Hematopoietic multipotent progenitor cell treated with erythropoietin and hydrocortisone succinate and interleukin-3 and kit ligand, for 8 days (in vitro differentiated cells): ENCODE measurements around the gene NRXN3.
A peak's percentile ranks its signal among the peaks of the same experiment; 100 is the strongest.

Source experiments
- DNase-seq: peaks from one replicate; pipeline ENCODE4 v3.0.0-alpha.2; 2015

Gene NRXN3

GRCh38 chr14:78848234-78848820 is 678.2 kb downstream of the NRXN3 start:
- DNase-seq: peak; percentile 29

- no peak for DNase-seq
These were observed 679.8 kb downstream of the NRXN3 start for GRCh38 chr14:78849952-78850351.

GRCh38 chr14:78851189-78851588 is 681.0 kb downstream of the NRXN3 start:
- DNase-seq: no peak

DNA sequence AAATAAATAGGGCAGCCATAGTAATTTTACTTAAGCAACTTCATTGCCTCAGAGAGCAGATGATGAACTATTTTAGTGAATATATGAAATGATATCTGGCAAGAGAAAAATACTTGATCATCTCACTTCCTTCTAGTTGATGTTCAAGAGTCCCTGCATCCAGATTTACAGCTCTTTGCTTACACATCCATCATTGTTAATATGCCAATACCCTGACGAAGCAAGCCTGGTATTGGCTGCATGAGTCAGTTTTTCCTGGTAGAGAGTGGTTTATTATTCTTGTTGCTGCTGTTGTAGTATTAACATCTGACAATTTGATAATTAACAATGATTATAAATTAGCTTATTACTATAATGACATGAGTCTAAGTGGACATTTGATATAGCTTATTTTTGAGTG is 681.9 kb downstream of the NRXN3 start:
- no peak for DNase-seq

- no peak for DNase-seq
These were observed 687.8 kb downstream of the NRXN3 start for GRCh38 chr14:78857974-78858373.

DNA sequence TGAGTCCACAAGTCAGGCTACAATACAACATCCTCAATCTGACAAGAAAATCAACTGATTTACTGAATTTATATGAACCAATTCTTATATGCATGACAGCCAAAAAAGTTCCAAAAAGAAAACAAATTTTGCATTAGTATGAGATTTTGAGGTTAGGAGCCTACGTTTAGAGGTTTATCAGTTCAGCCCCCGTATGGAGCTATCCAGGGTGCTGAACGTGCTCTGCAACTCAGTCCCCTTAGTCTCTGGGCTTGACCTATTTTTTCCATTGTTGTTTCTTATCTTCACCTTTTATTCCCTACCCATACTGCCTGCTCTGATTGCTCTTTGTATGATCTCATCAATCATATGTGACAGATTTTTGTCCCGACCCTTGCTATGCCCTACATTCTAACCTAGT is 693.0 kb downstream of the NRXN3 start:
- DNase-seq: peak; percentile 53

- no peak for DNase-seq
These were observed 702.7 kb downstream of the NRXN3 start for GRCh38 chr14:78872837-78873236.

GRCh38 chr14:78873581-78873980 is 703.4 kb downstream of the NRXN3 start:
- no peak for DNase-seq

- no peak for DNase-seq
These were observed 704.9 kb downstream of the NRXN3 start for GRCh38 chr14:78875049-78875448.

- no peak for DNase-seq
These were observed 715.7 kb downstream of the NRXN3 start for GRCh38 chr14:78885884-78886283.

DNA sequence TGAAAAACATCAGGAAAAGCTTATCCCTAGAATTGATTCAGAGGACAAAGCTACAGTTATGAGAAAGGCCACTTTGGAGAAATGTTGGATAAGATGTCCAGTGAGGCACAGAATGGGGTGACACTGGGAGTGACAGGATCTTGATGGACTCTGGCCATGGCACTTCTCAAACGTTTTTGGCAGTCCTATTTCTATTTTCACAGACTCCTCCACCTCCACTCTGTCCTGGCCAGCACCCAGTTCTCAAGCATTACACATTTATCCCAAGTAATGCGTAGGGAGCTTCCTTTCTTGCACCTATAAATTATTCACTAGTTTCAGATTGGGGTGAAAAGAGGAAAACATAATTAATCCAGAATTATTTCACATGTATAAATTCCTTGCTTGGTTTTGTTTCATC is 727.3 kb downstream of the NRXN3 start:
- DNase-seq: no peak

GRCh38 chr14:78902010-78902623 is 731.9 kb downstream of the NRXN3 start:
- DNase-seq: peak; percentile 32

GRCh38 chr14:78904094-78904493 is 733.9 kb downstream of the NRXN3 start:
- DNase-seq: no peak

DNA sequence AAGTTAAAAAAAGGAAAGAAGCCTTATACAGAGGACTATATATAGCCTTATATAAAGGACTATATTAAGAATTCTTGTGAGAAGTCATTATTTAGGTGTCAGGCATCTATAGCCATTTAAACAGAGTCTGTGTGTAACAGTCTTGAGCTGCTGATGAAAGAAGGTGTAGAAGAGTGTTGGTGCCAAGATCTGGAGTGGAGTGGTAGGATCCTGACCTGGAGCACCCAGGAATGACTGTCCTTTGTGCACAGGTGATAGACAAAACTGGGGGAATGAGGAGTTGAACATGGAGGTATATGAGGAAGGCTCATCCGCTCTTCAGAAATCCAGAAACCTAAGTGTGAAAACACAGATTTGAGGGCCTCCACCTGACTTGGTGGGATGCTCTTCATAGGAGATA is 747.3 kb downstream of the NRXN3 start:
- no peak for DNase-seq

- no peak for DNase-seq
These were observed 751.7 kb downstream of the NRXN3 start for GRCh38 chr14:78921856-78922255.

DNA sequence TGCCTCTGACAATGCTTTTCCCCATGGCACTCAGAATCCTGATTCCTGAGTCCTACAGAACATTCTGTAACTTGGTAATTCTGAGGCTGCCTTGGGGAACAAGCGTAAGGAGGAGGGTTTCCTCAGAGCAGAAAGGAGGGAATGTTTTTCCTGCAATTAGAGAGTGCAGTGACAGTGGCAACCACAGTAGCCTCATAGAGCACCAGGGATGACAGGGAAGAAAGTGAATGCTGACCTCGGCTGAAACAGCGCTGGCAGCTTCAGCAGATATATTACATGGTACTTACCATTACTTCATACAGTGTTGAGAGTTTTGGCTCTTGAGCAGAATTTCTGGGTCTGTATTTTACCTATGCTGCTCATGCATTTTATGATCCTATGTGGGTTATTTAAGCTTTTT is 757.1 kb downstream of the NRXN3 start:
- DNase-seq: no peak

GRCh38 chr14:78933166-78933565 is 763.0 kb downstream of the NRXN3 start:
- DNase-seq: no peak

DNA sequence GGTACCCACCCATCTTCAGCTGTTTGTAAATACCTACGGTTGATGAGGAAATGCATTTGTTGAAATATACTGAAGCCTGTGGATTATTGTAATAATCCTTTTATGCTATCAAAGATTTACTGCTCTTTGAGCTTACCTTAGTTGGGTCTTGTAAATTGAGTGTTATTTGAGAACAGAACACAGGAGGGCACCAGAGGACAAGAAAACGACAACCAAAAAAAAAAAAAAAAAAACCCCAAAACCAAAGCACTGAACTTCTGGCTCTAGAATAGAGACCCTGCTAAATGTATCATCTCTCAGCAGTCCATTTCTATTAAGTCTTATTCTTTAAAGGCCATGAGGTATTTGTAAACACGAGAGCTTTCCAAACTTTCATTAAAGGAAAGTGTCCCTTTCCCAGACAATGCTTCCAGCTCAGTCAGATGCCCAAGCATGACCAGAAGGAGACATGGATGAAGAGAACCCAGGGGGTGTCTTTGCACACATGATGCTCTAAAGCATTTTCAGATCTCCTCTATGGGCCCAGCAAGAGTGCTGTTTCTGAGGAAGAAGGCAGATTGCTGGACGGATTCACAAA is 763.9 kb downstream of the NRXN3 start:
- DNase-seq: peak; percentile 11

GRCh38 chr14:78946949-78947348 is 776.8 kb downstream of the NRXN3 start:
- no peak for DNase-seq

DNA sequence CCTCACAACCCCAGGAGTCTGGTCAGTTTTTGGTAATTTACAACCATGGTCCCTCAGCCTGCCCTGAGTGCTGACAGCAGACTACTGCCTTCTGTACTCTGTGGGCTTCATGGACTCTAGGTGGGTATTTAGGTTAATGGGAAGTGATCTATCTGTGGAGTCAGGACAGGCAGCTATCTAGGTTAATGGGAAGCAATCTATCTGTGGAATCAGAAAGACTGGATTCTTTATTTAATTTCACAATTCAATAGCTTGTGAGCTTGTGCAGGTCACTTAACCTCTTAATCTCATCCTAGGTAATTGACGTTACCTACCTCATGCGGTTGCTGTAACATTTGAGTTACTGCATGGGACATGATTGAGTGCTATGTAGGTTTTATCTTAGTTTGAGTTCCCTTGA is 777.5 kb downstream of the NRXN3 start:
- DNase-seq: no peak

GRCh38 chr14:78950649-78951048 is 780.5 kb downstream of the NRXN3 start:
- no peak for DNase-seq

- DNase-seq: no peak
These were observed 781.4 kb downstream of the NRXN3 start for GRCh38 chr14:78951602-78952001.

DNA sequence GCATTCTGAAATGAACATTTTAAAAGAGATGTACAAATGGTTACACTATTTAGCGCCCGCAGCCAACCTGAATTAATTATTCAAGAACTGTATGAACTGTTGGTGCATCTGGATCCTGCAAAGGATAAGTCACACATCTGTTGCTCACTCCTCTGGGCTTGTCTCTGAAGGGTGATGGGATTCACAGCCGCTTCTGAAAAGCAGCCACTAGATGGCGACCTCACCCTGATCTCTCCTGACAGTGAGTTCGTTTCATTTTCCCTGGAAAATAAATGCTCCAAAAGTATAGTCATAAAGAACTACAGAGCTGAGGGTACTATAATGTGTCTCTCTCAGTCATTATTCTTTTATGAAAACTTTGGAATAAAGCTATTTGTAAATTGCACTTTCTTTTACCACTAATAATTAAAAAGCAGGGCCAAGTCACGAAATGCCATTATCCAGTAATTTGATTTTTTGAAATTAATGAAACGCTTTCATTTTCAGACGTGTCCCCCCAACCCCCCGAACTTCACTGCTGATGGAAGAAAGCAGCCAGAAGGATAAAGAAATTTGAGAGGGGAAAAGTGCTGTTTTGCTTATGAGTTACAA is 789.6 kb downstream of the NRXN3 start:
- peak; percentile 59 for DNase-seq

DNA sequence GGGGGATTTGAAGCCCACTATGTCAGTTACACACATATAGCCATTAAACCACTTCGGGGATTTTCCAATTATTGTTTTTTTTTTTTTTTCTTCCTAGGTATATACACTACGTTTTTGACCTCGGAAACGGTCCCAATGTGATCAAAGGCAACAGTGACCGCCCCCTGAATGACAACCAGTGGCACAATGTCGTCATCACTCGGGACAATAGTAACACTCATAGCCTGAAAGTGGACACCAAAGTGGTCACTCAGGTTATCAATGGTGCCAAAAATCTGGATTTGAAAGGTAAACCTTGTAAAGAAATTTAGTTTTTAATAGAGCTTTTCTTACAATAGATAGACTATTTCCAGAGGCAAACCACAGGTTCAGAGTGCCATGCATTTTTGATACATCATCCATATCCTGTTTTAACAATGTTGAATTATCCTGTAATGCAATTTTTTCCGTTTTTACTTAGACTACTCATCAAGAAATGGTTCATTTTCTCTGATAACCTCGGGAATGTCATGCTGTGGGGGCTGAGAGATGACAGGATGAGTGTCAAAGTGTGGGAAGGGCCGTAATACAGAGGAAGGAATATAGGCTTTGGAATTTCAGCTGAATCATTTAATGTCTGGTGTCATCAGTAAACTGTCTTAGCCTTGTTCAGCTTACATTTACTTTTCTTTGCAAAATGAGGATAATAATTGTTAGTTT is 797.1 kb downstream of the NRXN3 start:
- DNase-seq: no peak
